ENCODE measurements around the gene COL2A1. TPM values are rescaled to one million over a fixed set of nuclear protein-coding genes. Genes with fewer than 3 reads are reported as not detected.

COL2A1 gene
- total RNA-seq, result not detected

GRCh38 chr12:48004053-48004941 lies at the start of gene COL2A1:
TSS of gene COL2A1 (minus strand) at chr12:48004476. CDS start at chr12:48004321, 155 bp downstream.
- H3K4me1 ChIP-seq, result peaks cover 39 to 45% of the 10 kb centered on the region in 2 donors
- H3K27me3 ChIP-seq, result peaks cover 22% of the 10 kb centered on the region

GRCh38 chr12:48053883-48054282 lies 49.6 kb upstream of the COL2A1 start:
- Histone ChIP-seq H3K36me3 (peaks cover 0 to 6% of the 10 kb centered on the region in 2 donors), H3K27me3 (no peaks in the 10 kb centered on the region), H3K4me1 (no peaks in the 10 kb centered on the region), H3K4me3 (replicated peaks in 1 of 3) (no peak overlapping the region), H3K9me3 (no peaks in the 10 kb centered on the region), H3K27ac (no peak overlapping the region)
- intact Hi-C loops (cut with DNase I), result no loop called here
- 94 to 97% methylated on average over 4 of the region's 4 CpGs for WGBS, 2 donors
- DNase-seq, result no peak
- TF ChIP-seq POLR2A (IDR thresholded peaks at IDR 0.05) (no peak), CTCF (IDR thresholded peaks at IDR 0.05) (no peak)

More at GRCh38 chr12:48004053-48004941, at the start of gene COL2A1:
- peak in 1 of 2 donors; percentile 15 for DNase-seq
- Histone ChIP-seq H3K27ac (no peak within 1 kb of the TSS), H3K4me3 (replicated peaks in 1 of 3) (peak within 1 kb of the TSS in 1 of 3 donors; percentile 5), H3K9me3 (no peaks in the 10 kb centered on the region), H3K36me3 (no peaks in the 10 kb centered on the region)
- 1 to 4% methylated on average over 24 to 32 of the region's 83 CpGs for WGBS, 2 donors
- TF ChIP-seq POLR2A (IDR thresholded peaks at IDR 0.05), result no peak
- no peak for TF ChIP-seq CTCF (IDR thresholded peaks at IDR 0.05)
- intact Hi-C loops (cut with DNase I), result no loop called here

GRCh38 chr12:48053122-48053521 lies 48.8 kb upstream of the COL2A1 start:
- Histone ChIP-seq H3K27ac (no peak overlapping the region), H3K4me1 (no peaks in the 10 kb centered on the region), H3K27me3 (no peaks in the 10 kb centered on the region), H3K4me3 (replicated peaks in 1 of 3) (no peak overlapping the region), H3K9me3 (no peaks in the 10 kb centered on the region), H3K36me3 (no peaks in the 10 kb centered on the region)
- TF ChIP-seq CTCF (IDR thresholded peaks at IDR 0.05) (no peak), POLR2A (IDR thresholded peaks at IDR 0.05) (no peak)
- no peak for DNase-seq
- 93 to 100% methylated on average over 3 of the region's 3 CpGs for WGBS, 2 donors
- intact Hi-C loops (cut with DNase I), result no loop called here

- H3K27ac ChIP-seq, result no peak overlapping the region
- intact Hi-C loops (cut with DNase I), result no loop called here
- no peak for DNase-seq
- H3K4me3 ChIP-seq (replicated peaks in 1 of 3), result no peak overlapping the region
- no peaks in the 10 kb centered on the region for H3K27me3 ChIP-seq
- TF ChIP-seq CTCF (IDR thresholded peaks at IDR 0.05), result no peak
- no peak for TF ChIP-seq POLR2A (IDR thresholded peaks at IDR 0.05)
- no peaks in the 10 kb centered on the region for H3K9me3 ChIP-seq
- H3K4me1 ChIP-seq, result no peaks in the 10 kb centered on the region
- peaks cover 3 to 6% of the 10 kb centered on the region in 2 donors for H3K36me3 ChIP-seq
- 95% methylated on average over 2 of the region's 2 CpGs for WGBS, 2 donors
Measured at GRCh38 chr12:48051681-48052080, 47.4 kb upstream of the COL2A1 start.

GRCh38 chr12:48050174-48050573 lies 45.9 kb upstream of the COL2A1 start:
- H3K4me1 ChIP-seq, result no peaks in the 10 kb centered on the region
- no peaks in the 10 kb centered on the region for H3K9me3 ChIP-seq
- no peak for TF ChIP-seq POLR2A (IDR thresholded peaks at IDR 0.05)
- TF ChIP-seq CTCF (IDR thresholded peaks at IDR 0.05), result no peak
- intact Hi-C loops (cut with DNase I), result no loop called here
- DNase-seq, result no peak
- peaks cover 16 to 20% of the 10 kb centered on the region in 2 donors for H3K36me3 ChIP-seq
- WGBS, 2 donors, result 93 to 99% methylated on average over 6 of the region's 6 CpGs
- H3K27ac ChIP-seq, result no peak overlapping the region
- H3K4me3 ChIP-seq (replicated peaks in 1 of 3), result no peak overlapping the region
- H3K27me3 ChIP-seq, result no peaks in the 10 kb centered on the region
